Uterus (tissue), 2 donors: ENCODE data around the gene NCAM2.

Experiments used
- POLR2A ChIP-seq, 2 donors: fragments of 450-650 bp; IDR thresholded peaks; one replicate each; pipeline ENCODE4 v1.6.1; 2016; ENCODE audit warnings: antibody characterized with exemption in 2 of 2, mild to moderate bottlenecking in 1 of 2, moderate library complexity in 1 of 2
- TF ChIP-seq, protein P1 (sequence below), 4 experiments: fragments of 200-600 bp in 2 of 4; fragments of 450-650 bp in 2 of 4; sonication (generic) in 2 of 4; IDR thresholded peaks; one replicate each; pipeline ENCODE4 v1.5.1; 2016 to 2019; ENCODE audit warnings: antibody characterized with exemption in 4 of 4, mild to moderate bottlenecking in 2 of 4, moderate library complexity in 1 of 4

DNA sequence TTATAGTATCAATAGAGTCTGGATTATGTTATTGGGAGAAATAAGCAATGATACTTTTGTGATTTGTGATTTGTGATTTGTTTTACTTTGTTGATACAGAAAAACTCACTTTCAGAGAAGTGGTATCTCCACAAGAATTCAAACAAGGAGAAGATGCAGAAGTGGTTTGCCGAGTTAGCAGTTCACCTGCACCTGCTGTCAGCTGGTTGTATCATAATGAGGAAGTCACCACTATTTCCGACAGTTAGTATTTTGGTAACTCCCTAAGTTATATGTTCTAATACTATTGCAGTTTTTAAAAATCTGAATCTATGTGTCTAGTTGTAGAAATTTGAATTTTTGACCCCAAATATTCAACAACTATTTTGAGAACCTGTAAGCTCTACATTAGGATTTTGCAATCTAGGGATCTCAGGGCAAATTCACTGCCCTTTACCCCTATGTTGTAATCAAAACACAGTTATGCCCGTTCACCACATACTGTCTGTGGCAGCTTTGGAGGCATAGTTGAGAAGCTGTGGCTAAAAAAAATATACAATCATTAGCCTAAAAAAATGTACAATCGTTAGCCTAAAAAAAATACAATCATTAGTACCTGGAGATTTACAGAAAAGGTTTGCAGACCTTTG lies 288.1 kb downstream of the NCAM2 start:
- TF ChIP-seq, protein P1, sequence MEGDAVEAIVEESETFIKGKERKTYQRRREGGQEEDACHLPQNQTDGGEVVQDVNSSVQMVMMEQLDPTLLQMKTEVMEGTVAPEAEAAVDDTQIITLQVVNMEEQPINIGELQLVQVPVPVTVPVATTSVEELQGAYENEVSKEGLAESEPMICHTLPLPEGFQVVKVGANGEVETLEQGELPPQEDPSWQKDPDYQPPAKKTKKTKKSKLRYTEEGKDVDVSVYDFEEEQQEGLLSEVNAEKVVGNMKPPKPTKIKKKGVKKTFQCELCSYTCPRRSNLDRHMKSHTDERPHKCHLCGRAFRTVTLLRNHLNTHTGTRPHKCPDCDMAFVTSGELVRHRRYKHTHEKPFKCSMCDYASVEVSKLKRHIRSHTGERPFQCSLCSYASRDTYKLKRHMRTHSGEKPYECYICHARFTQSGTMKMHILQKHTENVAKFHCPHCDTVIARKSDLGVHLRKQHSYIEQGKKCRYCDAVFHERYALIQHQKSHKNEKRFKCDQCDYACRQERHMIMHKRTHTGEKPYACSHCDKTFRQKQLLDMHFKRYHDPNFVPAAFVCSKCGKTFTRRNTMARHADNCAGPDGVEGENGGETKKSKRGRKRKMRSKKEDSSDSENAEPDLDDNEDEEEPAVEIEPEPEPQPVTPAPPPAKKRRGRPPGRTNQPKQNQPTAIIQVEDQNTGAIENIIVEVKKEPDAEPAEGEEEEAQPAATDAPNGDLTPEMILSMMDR (IDR thresholded peaks at IDR 0.05), result no peak
- no peak for TF ChIP-seq POLR2A (IDR thresholded peaks at IDR 0.05)
